Fibroblast of lung (primary cell): ENCODE measurements around the gene IL4I1. TPM values are rescaled to one million over a fixed set of nuclear protein-coding genes. Genes with fewer than 3 reads are reported as not detected.

Experiments
- DNase-seq, 2 donors: peaks; one replicate each; pipeline versions ENCODE4 v3.0.0 to v3.0.0-alpha.2; 2010; ENCODE audit warnings: low read depth in 2 of 2
- H2AFZ ChIP-seq: 2 replicates; pipeline ENCODE4 v1.5.1; 2012; ENCODE audit warnings: low read length, control low read depth, inconsistent platforms
- H3K27ac ChIP-seq: 2 replicates; pipeline ENCODE4 v1.5.1; 2011; ENCODE audit warnings: low read length, control low read depth; ENCODE audit not compliant: insufficient read depth
- H3K27me3 ChIP-seq: 2 replicates; pipeline ENCODE4 v1.5.1; 2011; ENCODE audit warnings: mild to moderate bottlenecking, low read length; ENCODE audit not compliant: control insufficient read depth, insufficient read depth
- H3K36me3 ChIP-seq: 2 replicates; pipeline ENCODE4 v1.5.1; 2011; ENCODE audit warnings: low read length; ENCODE audit not compliant: control insufficient read depth, insufficient read depth
- H3K4me1 ChIP-seq: 2 replicates; pipeline ENCODE4 v1.5.1; 2011; ENCODE audit warnings: low read length; ENCODE audit not compliant: control insufficient read depth, insufficient read depth; ENCODE audit errors: extremely low read depth
- H3K4me2 ChIP-seq: 2 replicates; pipeline ENCODE4 v1.5.1; 2011; ENCODE audit warnings: low read length, control low read depth; ENCODE audit not compliant: insufficient read depth; ENCODE audit errors: extremely low read depth
- H3K4me3 ChIP-seq, 4 experiments: fragments of 200-600 bp in 1 of 4; sonication (generic) in 1 of 4; replicated peaks in 1 of 4; 2 replicates each; pipeline ENCODE4 v1.5.1; 2011 to 2016; ENCODE audit warnings: low read length in 4 of 4, low read depth in 3 of 4, mild to moderate bottlenecking in 3 of 4, control low read depth in 2 of 4, inconsistent platforms in 1 of 4, mixed read lengths in 1 of 4; ENCODE audit not compliant: insufficient read depth in 1 of 4; ENCODE audit errors: control extremely low read depth in 1 of 4
- H3K79me2 ChIP-seq: 2 replicates; pipeline ENCODE4 v1.5.1; 2012; ENCODE audit warnings: mild to moderate bottlenecking, low read length, inconsistent platforms; ENCODE audit not compliant: control insufficient read depth, insufficient read depth
- H3K9ac ChIP-seq: 2 replicates; pipeline ENCODE4 v1.5.1; 2011; ENCODE audit warnings: mild to moderate bottlenecking, low read length, control low read depth; ENCODE audit not compliant: insufficient read depth
- H3K9me3 ChIP-seq: 2 replicates; pipeline ENCODE4 v1.5.1; 2012; ENCODE audit warnings: low read depth, low read length; ENCODE audit not compliant: control insufficient read depth, insufficient read depth
- H4K20me1 ChIP-seq: 2 replicates; pipeline ENCODE4 v1.5.1; 2011; ENCODE audit warnings: low read length; ENCODE audit not compliant: control insufficient read depth, insufficient read depth; ENCODE audit errors: extremely low read depth
- EZH2 ChIP-seq: IDR thresholded peaks from 2 replicates; pipeline ENCODE4 v1.5.1; 2012; ENCODE audit warnings: low read length, control low read depth, mild to moderate bottlenecking; ENCODE audit errors: missing control alignments
- polyA plus RNA-seq, 2 donors: library from polyadenylated mRNA; depleted of rRNA in 1 of 2; stranded (reverse) in 1 of 2; unstranded in 1 of 2; fragments of >200 nt; gene quantifications; 2 replicates each; pipeline ENCODE4 v1.2.1, GENCODE V29; 2011 to 2012; ENCODE audit warnings: missing spikeins in 1 of 2
- total RNA-seq: library from RNA; depleted of rRNA; stranded (reverse); fragments of >200 nt; gene quantifications from 2 replicates; pipeline ENCODE4 v1.2.1, GENCODE V29; 2014
- TF ChIP-seq, protein P1 (sequence below), 2 donors: IDR thresholded peaks in 1 of 2; conservative IDR thresholded peaks in 1 of 2; 1 replicate in 1 of 2; 2 replicates in 1 of 2; pipeline ENCODE4 v1.5.1; 2011 to 2012; ENCODE audit warnings: low read length in 2 of 2, control low read depth in 1 of 2, inconsistent platforms in 1 of 2, low read depth in 1 of 2, mild to moderate bottlenecking in 1 of 2

IL4I1 gene
- total and polyA plus RNA-seq, 2 donors (not counting 1 experiment from before 2014, with no cell fraction given), result 0.09 to 1.2 TPM

- Histone ChIP-seq H3K27ac (no peak overlapping the region), H3K4me3 (peak overlapping the region in 3 of 4 experiments; percentile 40 to 95 (median 80)), H4K20me1 (no peaks in the 10 kb centered on the region), H3K79me2 (peaks cover 32% of the 10 kb centered on the region), H3K27me3 (no peaks in the 10 kb centered on the region), H3K36me3 (peaks cover 10% of the 10 kb centered on the region), H3K9me3 (no peaks in the 10 kb centered on the region), H3K4me2 (peak overlapping the region; percentile 8), H3K9ac (no peak overlapping the region), H2AFZ (no peak overlapping the region), H3K4me1 (peaks cover 9% of the 10 kb centered on the region)
- no peak for DNase-seq
- TF ChIP-seq, protein P1, sequence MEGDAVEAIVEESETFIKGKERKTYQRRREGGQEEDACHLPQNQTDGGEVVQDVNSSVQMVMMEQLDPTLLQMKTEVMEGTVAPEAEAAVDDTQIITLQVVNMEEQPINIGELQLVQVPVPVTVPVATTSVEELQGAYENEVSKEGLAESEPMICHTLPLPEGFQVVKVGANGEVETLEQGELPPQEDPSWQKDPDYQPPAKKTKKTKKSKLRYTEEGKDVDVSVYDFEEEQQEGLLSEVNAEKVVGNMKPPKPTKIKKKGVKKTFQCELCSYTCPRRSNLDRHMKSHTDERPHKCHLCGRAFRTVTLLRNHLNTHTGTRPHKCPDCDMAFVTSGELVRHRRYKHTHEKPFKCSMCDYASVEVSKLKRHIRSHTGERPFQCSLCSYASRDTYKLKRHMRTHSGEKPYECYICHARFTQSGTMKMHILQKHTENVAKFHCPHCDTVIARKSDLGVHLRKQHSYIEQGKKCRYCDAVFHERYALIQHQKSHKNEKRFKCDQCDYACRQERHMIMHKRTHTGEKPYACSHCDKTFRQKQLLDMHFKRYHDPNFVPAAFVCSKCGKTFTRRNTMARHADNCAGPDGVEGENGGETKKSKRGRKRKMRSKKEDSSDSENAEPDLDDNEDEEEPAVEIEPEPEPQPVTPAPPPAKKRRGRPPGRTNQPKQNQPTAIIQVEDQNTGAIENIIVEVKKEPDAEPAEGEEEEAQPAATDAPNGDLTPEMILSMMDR (conservative IDR thresholded peaks at IDR 0.05 in 1 of 2, IDR thresholded peaks at IDR 0.05 in 1 of 2; ENCODE audit: low read depth in 1 of 2, low read length in 2 of 2), result no peak
- no peak for TF ChIP-seq EZH2
Measured at GRCh38 chr19:49930483-49931011, 33.9 kb upstream of the IL4I1 start.

GRCh38 chr19:49929611-49930482 is 33.2 kb upstream of the IL4I1 start:
- peak overlapping the region; percentile 52 for H2AFZ ChIP-seq
- peak overlapping the region; percentile 87 for H3K4me2 ChIP-seq
- TF ChIP-seq, protein P1 (conservative IDR thresholded peaks at IDR 0.05 in 1 of 2, IDR thresholded peaks at IDR 0.05 in 1 of 2; ENCODE audit: low read depth in 1 of 2, low read length in 2 of 2), result peak in 1 of 2 donors; percentile 8
- TF ChIP-seq EZH2, result no peak
- peak; percentile 94 to 98 for DNase-seq
- peaks cover 10% of the 10 kb centered on the region for H3K36me3 ChIP-seq
- no peaks in the 10 kb centered on the region for H3K9me3 ChIP-seq
- H3K4me3 ChIP-seq, result peak overlapping the region; percentile 37 to 95 (median 84)
- H3K27ac ChIP-seq, result peak overlapping the region; percentile 79
- H3K4me1 ChIP-seq, result peaks cover 9% of the 10 kb centered on the region
- peak overlapping the region; percentile 67 for H3K9ac ChIP-seq
- H3K27me3 ChIP-seq, result no peaks in the 10 kb centered on the region
- H3K79me2 ChIP-seq, result peaks cover 38% of the 10 kb centered on the region
- H4K20me1 ChIP-seq, result no peaks in the 10 kb centered on the region

DNA sequence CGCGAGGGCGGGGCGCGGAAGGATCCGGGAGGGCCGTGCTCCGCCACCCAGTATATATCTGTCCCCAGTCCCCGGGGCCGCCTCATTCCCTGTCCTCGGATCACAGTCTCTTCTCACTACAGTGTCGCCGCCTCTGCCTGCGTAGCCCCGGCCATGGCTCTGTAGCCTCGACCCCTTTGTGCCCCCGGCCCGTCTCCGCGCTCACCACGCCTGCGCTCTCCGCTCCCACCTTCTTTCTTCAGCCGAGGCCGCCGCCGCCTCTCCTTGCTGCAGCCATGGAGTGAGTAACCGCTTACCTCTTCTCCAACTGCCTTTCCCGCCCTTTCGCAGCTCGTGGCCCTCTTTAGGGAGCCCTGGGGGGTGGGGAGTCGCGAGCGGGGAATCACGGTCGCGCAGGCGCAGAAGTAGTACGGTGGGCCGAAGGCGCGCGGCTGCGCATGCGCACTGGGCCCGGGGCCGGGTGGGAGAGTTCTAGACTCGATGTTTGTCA is 32.5 kb upstream of the IL4I1 start, which contains the start of the genes ATF5 and NUP62:
Gene ATF5, plus strand, starts transcription at position 85 of the 490 bp plus-strand sequence. CDS start 1,646 bp downstream, outside the sequence.
Gene NUP62, minus strand, starts transcription at position 384 of the 490 bp plus-strand sequence. CDS start 19,697 bp downstream, outside the sequence.
- peak; percentile 68 to 84 for DNase-seq
- peak within 1 kb of the TSS; percentile 87 for H3K4me2 ChIP-seq
- H3K9me3 ChIP-seq, result no peaks in the 10 kb centered on the region
- peak within 1 kb of the TSS; percentile 67 for H3K9ac ChIP-seq
- H4K20me1 ChIP-seq, result no peaks in the 10 kb centered on the region
- H3K27ac ChIP-seq, result peak within 1 kb of the TSS; percentile 79
- peak within 1 kb of the TSS; percentile 66 for H2AFZ ChIP-seq
- no peak for TF ChIP-seq EZH2
- TF ChIP-seq, protein P1 (conservative IDR thresholded peaks at IDR 0.05 in 1 of 2, IDR thresholded peaks at IDR 0.05 in 1 of 2; ENCODE audit: low read depth in 1 of 2, low read length in 2 of 2), result no peak
- peaks cover 13% of the 10 kb centered on the region for H3K36me3 ChIP-seq
- peaks cover 9% of the 10 kb centered on the region for H3K4me1 ChIP-seq
- H3K79me2 ChIP-seq, result peaks cover 45% of the 10 kb centered on the region
- peak within 1 kb of the TSS; percentile 37 to 95 (median 84) for H3K4me3 ChIP-seq
- H3K27me3 ChIP-seq, result no peaks in the 10 kb centered on the region
